Activated CD8-positive, alpha-beta T cell treated with anti-CD3 and anti-CD28 coated beads, Interleukin-2, amount 10 ng/mL, durations not matched to agents 7 days and 5 days (primary cell): ENCODE measurements around the gene NDFIP2. TPM values are rescaled to one million over a fixed set of nuclear protein-coding genes. Genes with fewer than 3 reads are reported as not detected.

Source experiments
- ATAC-seq: fragments of 150-1000 bp; cut with Tn5 transposase; one replicate; pipeline ENCODE4 v1.10.0; 2021; ENCODE audit warnings: moderate library complexity
- CTCF ChIA-PET: fragments of 350-600 bp; sonication (Branson Sonifier 250); formaldehyde crosslinking; loops from one replicate; lab custom pipeline; 2021; ENCODE audit warnings: antibody characterized with exemption; lab: Charles Lee
- POLR2A ChIA-PET: fragments of 350-600 bp; sonication (Branson Sonifier 250); formaldehyde crosslinking; loops from one replicate; lab custom pipeline; 2021; ENCODE audit warnings: antibody characterized with exemption; lab: Charles Lee
- DNase-seq: peaks from one replicate; pipeline ENCODE4 v3.0.0-alpha.2; 2020
- H3K27ac Mint-ChIP-seq: one replicate; pipeline ENCODE4 v1.8.0; 2021; ENCODE audit warnings: mild to moderate bottlenecking, mixed read lengths
- H3K27me3 Mint-ChIP-seq: one replicate; pipeline ENCODE4 v1.8.0; 2021; ENCODE audit warnings: low read depth, mixed read lengths
- H3K36me3 Mint-ChIP-seq: one replicate; pipeline ENCODE4 v1.8.0; 2021; ENCODE audit warnings: low read depth, mixed read lengths
- H3K4me1 Mint-ChIP-seq: one replicate; pipeline ENCODE4 v1.8.0; 2021; ENCODE audit warnings: low read depth, mixed read lengths
- H3K4me3 Mint-ChIP-seq: one replicate; pipeline ENCODE4 v1.8.0; 2021; ENCODE audit warnings: mild to moderate bottlenecking, mixed read lengths
- H3K9me3 Mint-ChIP-seq: one replicate; pipeline ENCODE4 v1.8.0; 2022; ENCODE audit warnings: mixed read lengths; ENCODE audit not compliant: insufficient read depth
- total RNA-seq, 2 experiments: library from RNA; stranded (reverse); gene quantifications; one replicate each; pipeline ENCODE4 v1.2.3, GENCODE V29; 2021

NDFIP2 gene
- total RNA-seq, 2 experiments from 2014 or later: 13.4 to 15.3 TPM

- peaks cover 41% of the 10 kb centered on the region for H3K36me3 Mint-ChIP-seq
- no peak overlapping the region for H3K27ac Mint-ChIP-seq
- ChIA-PET POLR2A (interaction anchor here (1.1 kb wide), 1 partner anchor 13 kb away, joined by 3 read pairs; no protein-coding TSS in a partner anchor), CTCF (interaction anchor here (1.1 to 2.2 kb wide), 4 partner anchors 13 to 75 kb away, joined by 3 to 6 read pairs (median 4); no protein-coding TSS in a partner anchor)
- no peak overlapping the region for H3K4me3 Mint-ChIP-seq
- peaks cover 77% of the 10 kb centered on the region for H3K4me1 Mint-ChIP-seq
- ATAC-seq (no peak), DNase-seq (no peak)
- H3K27me3 Mint-ChIP-seq: no peaks in the 10 kb centered on the region
- H3K9me3 Mint-ChIP-seq: peaks cover 22% of the 10 kb centered on the region
Measured at GRCh38 chr13:79497064-79497463, 16.1 kb downstream of the NDFIP2 start.

- CTCF ChIA-PET: interaction anchor here (0.6 to 2.2 kb wide), 7 partner anchors 9 to 75 kb away, joined by 3 to 6 read pairs (median 3); no protein-coding TSS in a partner anchor
- POLR2A ChIA-PET: interaction anchor here (1.1 kb wide), 1 partner anchor 13 kb away, joined by 3 read pairs; no protein-coding TSS in a partner anchor
- Mint-ChIP-seq H3K9me3 (peaks cover 22% of the 10 kb centered on the region), H3K27me3 (no peaks in the 10 kb centered on the region), H3K4me3 (no peak overlapping the region), H3K4me1 (peaks cover 74% of the 10 kb centered on the region), H3K36me3 (peaks cover 41% of the 10 kb centered on the region), H3K27ac (no peak overlapping the region)
- no peak for DNase-seq
- ATAC-seq: no peak
Measured at GRCh38 chr13:79497852-79498251, 16.9 kb downstream of the NDFIP2 start.

GRCh38 chr13:79500829-79501228 is 19.9 kb downstream of the NDFIP2 start:
- ATAC-seq (no peak), DNase-seq (no peak)
- peaks cover 36% of the 10 kb centered on the region for H3K36me3 Mint-ChIP-seq

GRCh38 chr13:79501538-79502232 is 20.7 kb downstream of the NDFIP2 start:
- no peak overlapping the region for H3K27ac Mint-ChIP-seq
- POLR2A ChIA-PET: interaction anchor here (1.1 kb wide), 2 partner anchors 21 to 95 kb away, joined by 3 to 4 read pairs; partner anchors contain the start of gene NDFIP2
- no peak overlapping the region for H3K4me3 Mint-ChIP-seq
- ATAC-seq (no peak), DNase-seq (no peak)
- CTCF ChIA-PET: interaction anchor here (0.8 to 6.3 kb wide), 11 partner anchors 10 to 78 kb away, joined by 3 to 34 read pairs (median 4); partner anchors contain the start of gene NDFIP2
- peaks cover 54% of the 10 kb centered on the region for H3K4me1 Mint-ChIP-seq
- H3K27me3 Mint-ChIP-seq: no peaks in the 10 kb centered on the region
- H3K9me3 Mint-ChIP-seq: peaks cover 22% of the 10 kb centered on the region
- peaks cover 36% of the 10 kb centered on the region for H3K36me3 Mint-ChIP-seq

More at GRCh38 chr13:79500829-79501228, 19.9 kb downstream of the NDFIP2 start:
- peaks cover 22% of the 10 kb centered on the region for H3K9me3 Mint-ChIP-seq
- no peaks in the 10 kb centered on the region for H3K27me3 Mint-ChIP-seq
- no peak overlapping the region for H3K27ac Mint-ChIP-seq
- H3K4me1 Mint-ChIP-seq: peaks cover 61% of the 10 kb centered on the region
- H3K4me3 Mint-ChIP-seq: no peak overlapping the region
- ChIA-PET CTCF (interaction anchor here (1.2 to 6.3 kb wide), 8 partner anchors 10 to 77 kb away, joined by 4 to 34 read pairs (median 11); partner anchors contain the start of gene NDFIP2), POLR2A (interaction anchor here (1.0 kb wide), 1 partner anchor 77 kb away, joined by 4 read pairs; no protein-coding TSS in a partner anchor)

GRCh38 chr13:79502859-79503468 is 22.0 kb downstream of the NDFIP2 start:
- Mint-ChIP-seq H3K27me3 (no peaks in the 10 kb centered on the region), H3K4me3 (no peak overlapping the region), H3K9me3 (peaks cover 22% of the 10 kb centered on the region), H3K27ac (no peak overlapping the region), H3K36me3 (peaks cover 33% of the 10 kb centered on the region), H3K4me1 (peaks cover 44% of the 10 kb centered on the region)
- DNase-seq (no peak), ATAC-seq (no peak)
- CTCF ChIA-PET: interaction anchor here (0.8 to 6.3 kb wide), 7 partner anchors 9 to 79 kb away, joined by 3 to 34 read pairs (median 4); no protein-coding TSS in a partner anchor
- POLR2A ChIA-PET: no interaction called here

GRCh38 chr13:79503473-79504017 is 22.6 kb downstream of the NDFIP2 start:
- H3K27me3 Mint-ChIP-seq: no peaks in the 10 kb centered on the region
- DNase-seq (no peak), ATAC-seq (no peak)
- POLR2A ChIA-PET: no interaction called here
- peaks cover 30% of the 10 kb centered on the region for H3K36me3 Mint-ChIP-seq
- peaks cover 19% of the 10 kb centered on the region for H3K9me3 Mint-ChIP-seq
- H3K27ac Mint-ChIP-seq: no peak overlapping the region
- no peak overlapping the region for H3K4me3 Mint-ChIP-seq
- CTCF ChIA-PET: interaction anchor here (1.0 to 6.3 kb wide), 5 partner anchors 9 to 20 kb away, joined by 3 to 34 read pairs (median 23); no protein-coding TSS in a partner anchor
- peaks cover 44% of the 10 kb centered on the region for H3K4me1 Mint-ChIP-seq

GRCh38 chr13:79508224-79508961 is 27.4 kb downstream of the NDFIP2 start:
- H3K27me3 Mint-ChIP-seq: no peaks in the 10 kb centered on the region
- POLR2A ChIA-PET: no interaction called here
- peaks cover 29% of the 10 kb centered on the region for H3K4me1 Mint-ChIP-seq
- no peak for DNase-seq
- no peak overlapping the region for H3K4me3 Mint-ChIP-seq
- CTCF ChIA-PET: no interaction called here
- no peak for ATAC-seq
- H3K27ac Mint-ChIP-seq: no peak overlapping the region
- H3K36me3 Mint-ChIP-seq: peaks cover 18% of the 10 kb centered on the region
- H3K9me3 Mint-ChIP-seq: no peaks in the 10 kb centered on the region

GRCh38 chr13:79511611-79512010 is 30.7 kb downstream of the NDFIP2 start:
- no peak overlapping the region for H3K27ac Mint-ChIP-seq
- H3K36me3 Mint-ChIP-seq: peaks cover 18% of the 10 kb centered on the region
- DNase-seq (no peak), ATAC-seq (no peak)
- H3K27me3 Mint-ChIP-seq: no peaks in the 10 kb centered on the region
- H3K4me1 Mint-ChIP-seq: peaks cover 35% of the 10 kb centered on the region
- CTCF ChIA-PET: interaction anchor here (1.0 to 3.2 kb wide), 5 partner anchors 10 to 88 kb away, joined by 3 to 23 read pairs (median 3); no protein-coding TSS in a partner anchor
- POLR2A ChIA-PET: no interaction called here
- H3K9me3 Mint-ChIP-seq: no peaks in the 10 kb centered on the region
- no peak overlapping the region for H3K4me3 Mint-ChIP-seq

- Mint-ChIP-seq H3K9me3 (no peaks in the 10 kb centered on the region), H3K4me3 (no peak overlapping the region), H3K27me3 (no peaks in the 10 kb centered on the region), H3K36me3 (peaks cover 21% of the 10 kb centered on the region), H3K4me1 (peaks cover 43% of the 10 kb centered on the region), H3K27ac (no peak overlapping the region)
- POLR2A ChIA-PET: interaction anchor here (0.7 kb wide), 1 partner anchor 28 kb away, joined by 3 read pairs; no protein-coding TSS in a partner anchor
- DNase-seq (no peak), ATAC-seq (no peak)
- CTCF ChIA-PET: interaction anchor here (1.1 to 3.2 kb wide), 6 partner anchors 9 to 108 kb away, joined by 3 to 23 read pairs (median 6); no protein-coding TSS in a partner anchor
Measured at GRCh38 chr13:79512950-79513349, 32.0 kb downstream of the NDFIP2 start.

- Mint-ChIP-seq H3K36me3 (peaks cover 27% of the 10 kb centered on the region), H3K4me3 (no peak overlapping the region), H3K27me3 (no peaks in the 10 kb centered on the region), H3K9me3 (no peaks in the 10 kb centered on the region), H3K4me1 (peaks cover 49% of the 10 kb centered on the region), H3K27ac (no peak overlapping the region)
- ChIA-PET POLR2A (interaction anchor here (1.3 kb wide), 1 partner anchor 35 kb away, joined by 8 read pairs; the partner anchor contains the start of gene NDFIP2), CTCF (interaction anchor here (1.5 to 4.6 kb wide), 7 partner anchors 12 to 93 kb away, joined by 4 to 34 read pairs (median 9); partner anchors contain the start of gene NDFIP2)
- ATAC-seq (no peak), DNase-seq (no peak)
Measured at GRCh38 chr13:79516595-79516994, 35.6 kb downstream of the NDFIP2 start.
